Fibroblast of peridontal ligament (primary cell): Measurements from ENCODE around the gene RASA3.
"Not testable (repeated sequence)": the region's sequence is repeated elsewhere in the genome, so short reads cannot be mapped to it uniquely, and the experiment has no call there.

Source experiments
- DNase-seq: peaks from one replicate; pipeline ENCODE4 v3.0.0-alpha.2; 2010; ENCODE audit errors: extremely low read depth

Gene RASA3

DNA sequence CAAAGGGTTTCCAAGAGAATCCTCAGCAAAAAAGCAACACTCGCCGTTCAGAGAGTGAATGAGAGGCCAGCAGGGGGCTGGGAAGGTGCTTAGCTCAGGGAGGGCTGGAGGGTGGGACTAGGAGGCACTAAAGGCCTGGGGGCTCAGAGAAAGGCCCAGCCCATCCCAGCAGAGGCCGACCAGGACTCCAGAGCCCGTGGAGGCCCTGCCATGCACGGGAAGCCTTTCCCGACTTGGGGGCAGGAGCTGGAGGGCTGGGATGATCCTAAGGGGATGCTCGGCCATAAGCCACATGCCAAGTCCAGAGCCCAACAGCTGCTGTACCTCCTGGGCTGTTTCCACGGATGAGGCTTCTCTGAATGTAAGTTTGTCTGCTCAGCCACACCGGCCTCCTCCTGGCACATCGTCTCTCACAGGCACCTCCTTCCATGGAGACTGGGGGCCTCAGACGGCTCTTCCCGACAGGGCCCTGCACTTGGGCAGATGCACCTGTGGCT, 19.5 kb downstream of the RASA3 start:
- DNase-seq = no peak

DNA sequence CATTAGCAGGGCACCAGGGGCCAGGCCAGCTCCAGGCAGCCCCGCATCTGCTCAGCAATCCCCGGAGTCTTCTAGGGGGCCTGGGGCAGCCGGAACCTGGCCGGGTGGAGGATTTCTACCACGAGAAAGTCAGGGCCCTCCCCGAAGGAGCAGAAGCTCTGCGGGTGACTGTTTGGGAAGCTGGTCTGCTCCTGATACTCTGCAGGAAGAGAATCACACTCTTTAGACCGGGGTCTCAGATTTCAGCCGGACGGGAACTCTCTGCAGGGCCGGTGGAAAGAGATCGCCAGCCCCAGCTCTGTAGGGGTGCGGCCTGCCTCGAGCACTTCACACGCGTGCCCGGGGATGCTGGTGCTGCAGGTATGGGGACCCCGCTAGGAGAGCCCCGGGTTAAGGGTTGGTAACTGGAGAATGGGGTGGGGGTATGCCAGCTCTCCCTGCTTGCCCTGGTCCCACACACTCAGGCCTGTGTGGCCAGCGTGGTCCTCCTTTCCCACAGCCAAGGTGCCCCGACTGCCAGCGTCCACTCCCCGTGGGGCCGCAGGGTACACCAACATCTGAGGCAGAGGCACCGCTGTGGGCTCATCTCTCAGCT, 20.1 kb downstream of the RASA3 start:
- no peak for DNase-seq

DNA sequence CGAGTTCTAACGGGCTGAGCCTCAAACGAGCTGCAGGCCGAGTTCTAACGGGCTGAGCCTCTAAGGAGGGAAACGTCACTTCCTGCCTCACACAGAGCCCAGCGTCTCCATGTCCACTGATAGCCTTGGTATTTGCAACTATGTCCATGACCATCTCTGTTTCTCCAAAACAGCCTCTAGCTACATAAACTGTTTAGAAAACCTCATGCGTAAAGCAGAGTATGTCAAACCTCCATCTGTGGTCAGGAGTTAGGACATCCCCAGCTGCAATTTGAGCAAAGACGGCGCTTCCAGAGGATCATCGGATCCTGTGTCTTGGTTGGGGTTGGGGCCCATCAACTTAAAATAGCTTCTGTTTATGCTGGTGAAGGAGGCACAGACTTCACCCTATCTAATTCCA, 20.8 kb downstream of the RASA3 start:
- peak; percentile 94 for DNase-seq

DNA sequence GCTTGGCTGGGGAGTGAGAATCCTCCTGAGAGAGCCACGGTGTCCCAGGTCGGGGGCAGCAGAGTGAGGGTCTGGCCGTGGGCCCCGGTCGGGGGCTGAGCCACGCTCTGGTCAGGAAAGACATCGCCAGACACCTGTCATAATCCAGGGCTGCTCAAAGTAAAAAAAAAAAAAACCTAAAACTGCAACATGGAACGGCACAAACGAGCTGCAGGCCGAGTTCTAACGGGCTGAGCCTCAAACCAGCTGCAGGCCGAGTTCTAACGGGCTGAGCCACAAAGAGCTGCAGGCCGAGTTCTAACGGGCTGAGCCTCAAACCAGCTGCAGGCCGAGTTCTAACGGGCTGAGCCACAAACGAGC, 21.6 kb downstream of the RASA3 start:
- not testable (repeated sequence) for DNase-seq

DNA sequence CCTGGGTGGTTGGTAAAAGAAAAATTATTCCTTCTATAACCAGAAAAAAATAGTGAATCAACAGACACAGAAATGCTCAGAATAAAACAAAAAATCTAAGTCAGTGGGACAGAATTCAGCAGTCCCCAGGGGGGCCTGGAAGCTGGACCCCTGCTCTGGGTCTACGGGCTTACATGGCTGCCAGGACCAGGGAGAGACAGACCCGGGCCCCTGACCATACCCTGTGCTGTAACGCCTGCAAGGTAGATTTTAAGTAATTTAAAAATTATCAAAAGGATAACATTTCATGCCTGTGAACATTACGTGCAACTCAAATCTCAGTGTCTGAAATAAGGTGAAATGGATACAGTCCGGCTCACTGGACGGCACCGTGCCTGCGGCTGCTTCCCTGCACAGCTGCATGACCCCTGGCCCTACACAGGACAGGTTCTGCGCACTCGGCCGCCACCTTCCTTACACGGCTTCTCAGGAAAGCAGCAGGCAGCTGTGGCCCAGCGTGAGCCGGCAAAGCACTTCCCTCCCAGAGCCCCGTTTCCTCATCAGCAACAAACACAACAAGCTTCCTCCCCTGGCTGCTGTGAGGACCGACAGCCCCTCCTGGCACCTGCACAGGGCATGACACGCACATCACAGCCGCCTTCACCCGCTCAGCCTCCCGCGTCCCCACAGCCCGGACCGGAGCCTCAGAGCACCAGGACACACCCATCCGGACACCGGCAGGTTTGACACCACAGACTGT, 22.2 kb downstream of the RASA3 start:
- no peak for DNase-seq

DNA sequence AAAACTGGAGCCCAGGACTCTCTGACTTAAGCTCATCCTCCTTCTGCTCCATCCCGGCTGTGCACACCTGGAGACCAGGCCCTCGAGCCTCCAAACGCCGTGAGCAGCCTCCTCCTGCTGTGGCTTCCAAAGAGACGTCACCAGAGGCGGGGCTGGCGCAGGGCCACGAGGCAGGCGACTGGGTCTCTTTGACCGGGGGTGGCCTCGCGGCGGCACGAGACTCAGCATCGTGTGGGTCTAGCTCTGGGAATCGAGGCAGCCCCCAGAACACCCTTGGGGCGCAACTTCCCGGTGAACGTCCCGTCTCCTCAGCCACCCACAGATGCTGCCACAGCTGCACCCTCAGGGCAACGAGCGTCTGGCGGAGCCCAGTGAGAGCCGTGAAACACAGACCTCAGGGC, 22.8 kb downstream of the RASA3 start:
- no peak for DNase-seq

DNA sequence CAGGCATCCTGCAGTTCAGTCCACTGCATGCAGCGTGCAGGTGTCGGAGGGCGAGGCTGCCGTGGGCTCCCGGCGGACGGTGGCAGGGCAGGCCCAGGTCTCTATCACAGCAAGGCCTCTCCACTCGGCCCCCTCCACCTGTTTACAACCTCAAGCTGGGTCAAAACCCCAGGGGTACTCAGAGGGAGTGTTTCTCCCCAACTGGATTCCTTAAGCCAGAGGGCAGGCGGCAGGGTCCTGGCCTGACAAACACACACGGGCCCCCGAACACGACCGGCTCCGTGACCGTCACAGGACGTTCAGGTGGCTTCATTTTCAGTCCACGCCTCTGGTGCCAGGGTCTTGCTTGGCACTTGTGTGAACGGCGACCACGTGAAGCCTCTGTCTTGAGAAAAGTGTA, 23.5 kb downstream of the RASA3 start:
- no peak for DNase-seq

DNA sequence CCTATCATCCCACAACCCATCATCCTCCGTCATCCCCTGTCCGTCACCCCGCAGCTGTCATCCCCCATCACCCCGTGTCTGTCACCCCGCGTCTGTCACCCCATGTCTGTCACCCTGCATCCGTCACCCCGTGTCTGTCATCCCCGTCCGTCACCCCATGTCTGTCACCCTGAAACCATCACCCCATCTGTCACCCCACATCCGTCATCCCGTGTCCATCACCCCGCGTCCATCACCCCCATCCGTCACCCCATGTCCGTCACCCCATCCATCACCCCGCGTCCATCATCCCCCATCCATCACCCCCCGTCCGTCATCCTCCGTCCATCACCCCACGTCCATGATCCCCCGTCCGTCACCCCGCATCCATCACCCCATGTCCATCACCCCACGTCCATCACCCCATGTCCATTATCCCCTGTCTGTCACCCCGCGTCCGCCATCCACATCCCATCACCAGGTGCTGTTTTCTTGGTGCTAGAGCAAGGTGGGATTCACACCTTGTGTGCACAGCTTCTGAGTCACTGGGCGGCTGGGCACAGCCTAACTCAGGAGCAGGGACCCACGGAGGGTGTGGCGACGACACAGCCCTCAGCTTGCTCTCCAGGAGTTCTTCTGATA, 24.2 kb downstream of the RASA3 start:
- DNase-seq = no peak

DNA sequence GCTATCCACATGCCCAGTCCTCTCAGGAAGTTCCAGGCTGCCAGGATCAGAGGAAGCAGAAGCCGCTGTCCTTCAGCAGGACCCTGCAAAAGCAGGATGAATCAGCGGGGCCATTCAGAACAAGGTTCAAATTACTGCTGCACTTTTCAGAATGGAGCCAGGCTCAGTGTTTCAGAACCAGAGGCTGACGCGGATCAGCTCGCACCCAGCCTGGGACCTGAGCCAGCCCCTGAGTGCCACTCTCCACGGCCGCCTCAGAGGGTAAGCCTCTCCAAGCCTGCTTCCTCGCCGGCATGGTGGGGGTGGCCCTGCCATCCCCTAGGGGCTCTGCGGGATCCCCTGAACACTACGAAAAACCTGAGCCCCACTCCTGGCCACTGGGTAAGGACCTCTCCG, 24.7 kb downstream of the RASA3 start:
- peak; percentile 59 for DNase-seq

DNA sequence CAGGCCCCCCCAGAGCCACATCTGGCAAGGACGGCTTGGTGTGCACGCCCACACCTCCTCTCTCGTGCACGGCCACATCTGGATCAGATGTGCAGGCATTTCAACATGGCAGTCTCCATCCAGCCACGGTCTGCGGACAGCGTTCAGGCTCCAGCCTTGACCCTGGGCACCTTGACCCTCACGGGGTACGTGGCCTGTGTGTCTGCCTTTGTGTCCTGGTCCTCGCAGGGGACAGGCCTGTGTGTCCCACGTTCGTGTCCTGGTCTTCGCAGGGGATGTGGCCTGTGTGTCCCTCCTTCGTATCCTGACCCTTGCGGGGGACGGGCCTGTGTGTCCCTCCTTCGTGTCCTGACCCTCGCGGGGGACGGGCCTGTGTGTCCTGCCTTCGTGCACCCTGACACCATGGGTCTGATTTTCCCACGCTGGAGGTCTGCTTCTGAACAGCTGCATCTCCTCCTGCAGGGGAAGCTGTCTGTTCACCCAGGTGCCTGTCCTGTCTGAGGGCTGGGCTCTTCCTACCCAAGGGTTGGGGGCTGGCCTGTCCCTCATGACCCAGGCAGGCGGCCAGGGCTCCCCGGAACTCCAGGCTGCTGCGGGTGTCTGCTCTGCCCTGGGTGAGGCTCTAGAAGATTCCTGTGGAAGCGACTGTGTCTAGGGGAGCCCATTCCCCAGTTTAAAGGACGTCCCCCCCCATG, 25.3 kb downstream of the RASA3 start:
- DNase-seq = no peak

DNA sequence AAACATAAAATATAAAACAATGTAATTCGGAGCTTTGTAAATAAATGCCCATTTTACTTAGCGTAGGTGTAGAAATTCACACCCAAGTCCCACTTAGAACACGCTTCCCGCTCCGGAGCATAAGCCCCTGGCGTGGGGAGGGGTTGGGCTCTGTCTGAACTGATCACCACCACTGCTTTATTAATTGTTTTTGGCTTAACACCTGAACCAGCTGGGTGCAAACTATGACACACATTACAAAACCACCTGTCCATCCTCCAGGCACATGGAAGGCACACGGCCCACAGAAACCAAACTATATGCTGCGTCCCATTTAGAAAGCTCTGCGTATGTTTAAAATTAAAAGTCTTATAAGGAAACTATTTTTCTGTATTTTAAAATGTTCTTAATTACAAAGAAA, 25.9 kb downstream of the RASA3 start:
- no peak for DNase-seq

DNA sequence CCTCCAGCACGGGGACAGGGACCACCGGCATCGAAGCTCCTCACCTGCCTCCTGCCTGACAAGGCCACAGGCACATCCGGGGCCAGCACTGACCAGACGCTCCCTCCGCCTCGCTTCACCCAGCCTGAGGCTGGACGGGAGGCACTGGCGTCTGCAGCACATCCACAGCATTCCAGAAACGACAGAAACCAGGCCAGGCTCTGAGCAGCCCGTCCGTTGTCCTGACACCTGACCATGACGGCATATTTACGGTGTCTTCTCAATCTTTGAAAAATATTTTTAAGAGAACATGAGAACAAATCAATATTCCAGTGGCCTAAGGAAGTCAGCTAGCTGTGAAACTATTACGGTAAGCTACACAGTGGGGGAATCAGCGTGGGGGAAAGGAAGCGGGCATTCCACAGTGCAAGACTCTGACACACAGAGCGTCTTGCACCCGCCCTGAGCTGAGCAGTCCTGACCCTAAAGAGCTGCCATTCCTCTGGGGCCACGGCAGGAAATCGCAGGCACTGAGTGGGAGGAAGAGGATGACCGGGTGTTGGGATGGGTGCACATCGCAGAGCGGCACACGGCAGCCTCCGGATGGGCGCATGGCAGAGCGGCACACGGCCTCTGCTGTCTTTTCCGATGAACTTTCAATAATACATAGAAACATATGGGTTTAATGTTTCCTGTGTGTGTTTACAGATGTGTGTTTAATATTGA, 26.8 kb downstream of the RASA3 start:
- DNase-seq = no peak

DNA sequence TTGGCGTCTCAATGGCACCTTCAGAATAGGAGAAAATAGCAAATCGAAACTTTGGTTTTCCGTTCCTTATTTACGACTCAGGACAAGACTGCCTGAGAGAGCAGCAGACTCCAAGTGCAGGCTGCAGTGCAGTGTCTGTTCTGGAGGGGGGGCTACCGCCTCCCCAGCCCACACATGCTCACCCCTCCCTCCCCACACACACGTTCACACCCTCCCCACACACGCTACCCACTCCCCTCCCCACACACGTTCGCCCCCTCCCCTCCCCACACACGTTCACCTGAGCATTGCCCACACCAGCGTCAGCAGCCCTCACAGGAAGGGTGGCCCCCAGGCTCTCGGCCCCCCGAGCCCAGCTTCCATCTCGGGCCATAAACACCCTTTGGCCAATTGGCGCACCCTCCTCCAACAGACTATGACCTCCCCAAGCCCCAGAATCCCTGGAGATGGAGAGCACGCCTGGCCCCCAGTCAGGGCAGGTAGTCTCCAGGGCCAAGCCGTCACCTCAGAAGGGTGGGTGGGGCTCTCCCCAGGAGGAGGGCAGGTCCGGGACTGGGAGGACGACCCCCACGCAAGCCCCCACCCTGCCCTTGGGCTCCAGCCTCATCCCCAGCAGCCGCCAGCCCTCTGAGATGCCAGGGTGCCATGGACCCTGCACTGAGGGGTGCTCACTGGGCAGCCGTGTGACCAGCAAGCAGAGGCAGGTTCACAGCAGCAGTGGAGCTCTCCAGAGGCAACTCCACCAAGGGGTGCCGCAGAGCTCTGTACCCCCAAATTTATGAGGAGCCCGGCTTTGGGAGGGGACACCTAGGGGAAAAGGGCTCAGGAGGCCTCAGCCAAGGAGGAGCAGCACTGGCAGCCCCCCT, 27.5 kb downstream of the RASA3 start:
- DNase-seq = no peak

DNA sequence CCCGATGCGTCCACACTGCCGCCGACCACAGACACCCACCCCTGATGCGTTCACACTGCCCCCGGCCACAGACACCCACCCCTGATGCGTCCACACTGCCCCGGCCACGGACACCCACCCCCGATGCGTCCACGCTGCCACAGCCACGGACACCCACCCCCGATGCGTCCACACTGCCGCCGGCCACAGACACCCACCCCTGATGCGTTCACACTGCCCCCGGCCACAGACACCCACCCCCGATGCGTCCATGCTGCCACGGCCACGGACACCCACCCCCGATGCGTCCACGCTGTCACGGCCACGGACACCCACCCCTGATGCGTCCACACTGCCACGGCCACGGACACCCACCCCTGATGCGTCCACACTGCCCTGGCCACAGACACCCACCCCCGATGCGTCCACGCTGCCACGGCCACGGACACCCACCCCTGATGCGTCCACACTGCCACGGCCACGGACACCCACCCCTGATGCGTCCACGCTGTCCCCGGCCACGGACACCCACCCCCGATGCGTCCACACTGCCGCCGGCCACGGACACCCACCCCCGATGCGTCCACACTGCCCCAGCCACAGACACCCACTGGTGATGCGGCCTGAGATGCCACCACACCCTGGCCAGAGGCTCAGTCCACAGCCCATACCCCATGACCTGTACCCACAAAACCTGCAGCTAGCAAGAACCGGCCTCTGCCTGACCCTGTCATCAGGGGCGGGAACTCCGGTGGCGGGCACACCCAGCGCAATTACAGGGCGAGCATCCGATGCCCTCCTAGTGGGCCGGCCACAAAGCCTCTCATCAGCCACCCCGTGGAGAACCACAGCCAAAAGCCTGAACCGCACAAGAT, 28.4 kb downstream of the RASA3 start:
- no peak for DNase-seq

DNA sequence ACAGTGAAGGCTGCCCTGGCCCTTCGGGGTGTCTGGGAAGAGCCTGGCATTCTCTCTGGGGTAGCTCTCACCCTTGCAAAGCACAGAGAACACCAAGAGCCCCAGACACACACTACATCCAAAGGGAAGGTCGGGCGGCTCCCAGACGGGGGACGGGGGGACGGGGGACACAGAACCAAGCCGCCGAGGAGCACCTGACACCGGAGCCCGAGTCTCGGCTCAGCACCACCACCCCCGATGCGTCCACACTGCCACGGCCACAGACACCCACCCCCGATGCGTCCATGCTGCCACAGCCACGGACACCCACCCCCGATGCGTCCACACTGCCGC, 29.2 kb downstream of the RASA3 start:
- DNase-seq = not testable (repeated sequence)

DNA sequence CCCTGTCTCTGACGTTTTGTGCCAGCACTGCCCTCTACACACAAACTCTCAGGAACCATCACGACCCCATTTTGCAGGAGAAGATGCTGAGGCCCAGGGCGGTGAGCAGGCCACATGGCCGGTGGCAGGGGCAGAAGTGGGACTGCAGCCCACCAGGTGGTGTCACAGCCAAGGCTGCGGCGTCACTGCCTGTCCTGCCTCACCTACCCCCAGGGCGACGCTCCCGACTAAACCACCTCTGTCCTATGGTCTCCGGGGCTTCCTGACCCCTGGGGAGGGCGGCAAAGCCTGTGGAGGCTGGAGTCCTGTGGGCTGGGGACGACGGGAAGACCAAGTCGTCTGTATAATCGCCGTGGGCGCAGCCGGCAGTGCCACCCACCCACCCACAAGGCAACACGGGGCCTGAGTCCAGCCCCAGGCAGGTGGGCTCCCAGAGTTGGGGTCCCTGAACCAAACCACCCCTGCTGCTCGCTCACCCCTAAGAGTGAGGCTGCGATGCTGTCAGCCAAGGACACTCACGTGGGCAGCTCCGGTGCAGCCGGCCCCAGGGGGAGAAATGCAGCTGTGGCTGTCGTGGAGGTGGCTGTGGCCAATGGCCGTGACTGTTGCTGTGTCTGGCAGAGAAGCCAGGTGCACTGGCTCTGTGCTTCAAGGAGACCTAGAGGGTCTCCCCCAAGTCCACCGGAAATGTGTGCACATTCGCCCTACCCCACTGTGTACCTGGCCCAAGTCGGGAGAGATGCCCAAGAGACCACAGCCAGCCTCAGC, 29.7 kb downstream of the RASA3 start:
- no peak for DNase-seq

DNA sequence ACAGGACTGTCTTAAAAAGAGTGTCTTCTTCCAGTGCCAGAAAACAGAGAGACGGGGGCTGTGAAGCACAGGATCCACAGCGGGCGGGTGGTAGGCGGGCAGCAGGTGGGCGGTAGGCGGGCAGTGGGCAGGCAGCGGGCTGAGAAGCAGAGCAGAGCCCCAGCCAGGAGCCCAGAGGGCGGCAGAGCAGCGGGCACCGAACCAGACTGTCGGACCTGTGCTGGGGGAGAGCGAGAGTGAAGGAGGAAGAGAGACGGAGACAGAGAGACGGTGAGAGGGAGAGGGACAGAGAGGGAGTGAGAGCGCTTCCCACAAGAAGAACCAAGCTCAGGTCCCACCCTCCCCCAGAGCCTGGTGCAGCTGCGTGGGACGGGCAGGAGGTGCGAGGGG, 30.3 kb downstream of the RASA3 start:
- DNase-seq = no peak

DNA sequence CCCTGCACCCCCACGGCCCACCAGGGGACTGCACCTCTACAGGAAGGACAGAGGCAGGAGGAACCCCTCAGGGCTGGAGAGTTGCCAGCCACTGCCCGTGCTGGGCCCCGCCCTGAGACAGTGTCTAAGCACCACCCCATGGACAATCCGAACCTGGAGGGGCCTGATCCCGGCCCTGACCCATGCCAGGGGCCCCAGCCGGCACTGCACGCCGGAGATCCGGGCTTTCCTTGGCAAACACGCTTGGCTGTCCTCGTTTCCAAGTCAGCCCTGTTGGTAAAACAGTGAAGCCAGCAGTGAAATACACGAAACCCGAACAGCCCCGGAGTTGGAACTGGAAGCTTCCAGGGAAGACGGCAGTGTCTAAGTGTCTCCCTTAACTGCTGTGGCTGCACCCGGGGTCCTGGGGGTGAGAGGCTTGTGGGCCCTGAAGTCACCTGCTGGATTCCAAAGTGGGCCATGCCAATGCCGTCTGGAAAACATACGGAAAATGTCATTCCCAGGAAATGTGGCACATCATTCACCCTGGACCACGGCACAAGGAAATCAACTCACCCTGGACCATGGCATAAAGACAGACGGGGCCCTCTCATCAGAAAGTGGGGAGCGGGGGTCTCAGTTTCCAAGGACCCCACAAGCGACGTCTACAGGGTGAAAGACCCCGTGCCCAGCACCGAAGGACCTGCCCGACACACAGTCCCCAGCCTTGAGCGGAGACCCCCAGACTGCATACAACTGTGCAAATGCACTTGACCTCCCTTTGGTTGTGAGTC, 30.9 kb downstream of the RASA3 start:
- no peak for DNase-seq
